ENCODE results near the gene MARK3.
"Not testable (repeated sequence)": the region's sequence is repeated elsewhere in the genome, so short reads cannot be mapped to it uniquely, and the experiment has no call there.

The MARK3 gene

DNA sequence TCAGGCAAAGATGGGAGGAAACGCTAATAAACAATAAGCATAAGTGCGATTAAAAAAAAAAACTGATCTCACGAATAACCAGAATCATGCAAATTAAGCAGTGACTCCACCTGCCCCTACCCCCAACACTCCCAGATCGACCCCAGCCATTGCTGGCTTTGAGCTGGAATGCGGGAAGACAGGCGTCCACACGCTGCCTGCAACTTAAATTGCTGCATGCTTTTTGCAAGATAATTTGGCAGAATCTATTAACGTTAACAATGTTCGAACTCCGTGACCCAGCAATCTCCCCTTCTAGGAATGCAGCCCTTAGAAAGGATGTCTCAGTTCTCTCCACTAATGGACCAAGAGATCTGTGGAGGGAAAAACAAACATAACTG is 138.3 kb downstream of the MARK3 start:
- TF ChIP-seq SPI1 (IDR thresholded peaks at IDR 0.05; ENCODE audit: borderline replicate concordance, low read depth) (no peak), GABPA (IDR thresholded peaks at IDR 0.05; ENCODE audit: low read depth) (no peak), POLR2AphosphoS5 (IDR thresholded peaks at IDR 0.05; ENCODE audit: low read depth) (no peak)
- TF ChIP-seq, protein P1, sequence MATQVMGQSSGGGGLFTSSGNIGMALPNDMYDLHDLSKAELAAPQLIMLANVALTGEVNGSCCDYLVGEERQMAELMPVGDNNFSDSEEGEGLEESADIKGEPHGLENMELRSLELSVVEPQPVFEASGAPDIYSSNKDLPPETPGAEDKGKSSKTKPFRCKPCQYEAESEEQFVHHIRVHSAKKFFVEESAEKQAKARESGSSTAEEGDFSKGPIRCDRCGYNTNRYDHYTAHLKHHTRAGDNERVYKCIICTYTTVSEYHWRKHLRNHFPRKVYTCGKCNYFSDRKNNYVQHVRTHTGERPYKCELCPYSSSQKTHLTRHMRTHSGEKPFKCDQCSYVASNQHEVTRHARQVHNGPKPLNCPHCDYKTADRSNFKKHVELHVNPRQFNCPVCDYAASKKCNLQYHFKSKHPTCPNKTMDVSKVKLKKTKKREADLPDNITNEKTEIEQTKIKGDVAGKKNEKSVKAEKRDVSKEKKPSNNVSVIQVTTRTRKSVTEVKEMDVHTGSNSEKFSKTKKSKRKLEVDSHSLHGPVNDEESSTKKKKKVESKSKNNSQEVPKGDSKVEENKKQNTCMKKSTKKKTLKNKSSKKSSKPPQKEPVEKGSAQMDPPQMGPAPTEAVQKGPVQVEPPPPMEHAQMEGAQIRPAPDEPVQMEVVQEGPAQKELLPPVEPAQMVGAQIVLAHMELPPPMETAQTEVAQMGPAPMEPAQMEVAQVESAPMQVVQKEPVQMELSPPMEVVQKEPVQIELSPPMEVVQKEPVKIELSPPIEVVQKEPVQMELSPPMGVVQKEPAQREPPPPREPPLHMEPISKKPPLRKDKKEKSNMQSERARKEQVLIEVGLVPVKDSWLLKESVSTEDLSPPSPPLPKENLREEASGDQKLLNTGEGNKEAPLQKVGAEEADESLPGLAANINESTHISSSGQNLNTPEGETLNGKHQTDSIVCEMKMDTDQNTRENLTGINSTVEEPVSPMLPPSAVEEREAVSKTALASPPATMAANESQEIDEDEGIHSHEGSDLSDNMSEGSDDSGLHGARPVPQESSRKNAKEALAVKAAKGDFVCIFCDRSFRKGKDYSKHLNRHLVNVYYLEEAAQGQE (IDR thresholded peaks at IDR 0.05; ENCODE audit: insufficient replicate concordance, low read depth): no peak
- TF ChIP-seq, protein P2, sequence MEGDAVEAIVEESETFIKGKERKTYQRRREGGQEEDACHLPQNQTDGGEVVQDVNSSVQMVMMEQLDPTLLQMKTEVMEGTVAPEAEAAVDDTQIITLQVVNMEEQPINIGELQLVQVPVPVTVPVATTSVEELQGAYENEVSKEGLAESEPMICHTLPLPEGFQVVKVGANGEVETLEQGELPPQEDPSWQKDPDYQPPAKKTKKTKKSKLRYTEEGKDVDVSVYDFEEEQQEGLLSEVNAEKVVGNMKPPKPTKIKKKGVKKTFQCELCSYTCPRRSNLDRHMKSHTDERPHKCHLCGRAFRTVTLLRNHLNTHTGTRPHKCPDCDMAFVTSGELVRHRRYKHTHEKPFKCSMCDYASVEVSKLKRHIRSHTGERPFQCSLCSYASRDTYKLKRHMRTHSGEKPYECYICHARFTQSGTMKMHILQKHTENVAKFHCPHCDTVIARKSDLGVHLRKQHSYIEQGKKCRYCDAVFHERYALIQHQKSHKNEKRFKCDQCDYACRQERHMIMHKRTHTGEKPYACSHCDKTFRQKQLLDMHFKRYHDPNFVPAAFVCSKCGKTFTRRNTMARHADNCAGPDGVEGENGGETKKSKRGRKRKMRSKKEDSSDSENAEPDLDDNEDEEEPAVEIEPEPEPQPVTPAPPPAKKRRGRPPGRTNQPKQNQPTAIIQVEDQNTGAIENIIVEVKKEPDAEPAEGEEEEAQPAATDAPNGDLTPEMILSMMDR (IDR thresholded peaks at IDR 0.05; ENCODE audit: insufficient read depth, low read length): no peak
- no peak for DNase-seq (ENCODE audit: low read depth in 1 of 2, low spot score in 1 of 2)
- Histone ChIP-seq H3K4me3 (replicated peaks; ENCODE audit: insufficient read depth, low read length) (no peak overlapping the region), H3K27ac (replicated peaks) (no peak overlapping the region), H3K27me3 (ENCODE audit: insufficient read depth, poor library complexity, severe bottlenecking) (peaks cover 17% of the 10 kb centered on the region)

DNA sequence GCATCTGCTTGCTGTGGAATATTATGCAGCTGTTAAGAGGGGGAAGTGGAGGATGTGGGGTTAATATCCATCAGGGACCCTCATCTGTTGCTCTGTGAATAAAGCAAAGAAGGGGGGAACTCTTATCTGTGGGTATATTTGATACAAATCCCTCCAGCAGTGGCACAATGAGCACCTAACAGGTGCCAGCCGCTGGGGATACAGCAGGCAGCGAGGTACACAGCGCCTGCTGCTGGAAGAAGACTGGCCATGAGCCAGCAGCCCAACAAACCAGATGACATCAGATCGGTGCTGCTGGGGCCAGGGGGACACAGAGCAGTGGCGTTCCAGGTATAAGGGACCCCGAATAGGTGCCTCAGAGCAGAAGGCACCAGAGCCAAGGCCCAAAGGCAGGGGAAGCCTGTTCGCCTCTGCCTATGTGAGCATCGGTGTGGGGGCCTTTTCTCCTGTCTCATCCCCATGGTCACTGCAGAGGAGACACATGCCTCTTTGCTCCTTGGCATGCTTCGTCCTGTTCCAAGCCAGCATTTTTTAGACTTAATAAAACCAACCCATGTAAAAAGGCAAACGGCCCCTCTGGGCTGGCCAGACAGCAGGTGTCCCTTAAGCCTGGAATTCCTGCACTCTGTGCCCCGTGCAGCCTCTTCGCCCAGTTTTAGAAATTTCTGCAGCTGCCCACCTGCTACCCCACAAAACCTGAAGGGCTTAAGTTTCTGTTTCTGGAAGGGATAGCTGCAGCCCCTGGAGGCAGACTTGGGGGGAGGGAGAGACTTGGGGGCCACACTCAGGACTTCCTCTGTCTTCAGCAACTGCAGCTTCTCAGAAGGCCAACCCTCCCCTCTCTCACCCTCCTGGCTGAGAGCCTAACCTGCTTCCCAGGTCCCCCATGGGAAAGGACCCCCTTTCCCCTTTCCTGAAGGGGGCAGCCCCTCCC is 139.1 kb downstream of the MARK3 start:
- DNase-seq (ENCODE audit: low read depth in 1 of 2, low spot score in 1 of 2): no peak
- peaks cover 17% of the 10 kb centered on the region for H3K27me3 ChIP-seq (ENCODE audit: insufficient read depth, poor library complexity, severe bottlenecking)
- H3K27ac ChIP-seq (replicated peaks): no peak overlapping the region
- H3K4me3 ChIP-seq (replicated peaks; ENCODE audit: insufficient read depth, low read length): no peak overlapping the region
- TF ChIP-seq, protein P1 (IDR thresholded peaks at IDR 0.05; ENCODE audit: insufficient replicate concordance, low read depth): no peak
- TF ChIP-seq GABPA (IDR thresholded peaks at IDR 0.05; ENCODE audit: low read depth): no peak

DNA sequence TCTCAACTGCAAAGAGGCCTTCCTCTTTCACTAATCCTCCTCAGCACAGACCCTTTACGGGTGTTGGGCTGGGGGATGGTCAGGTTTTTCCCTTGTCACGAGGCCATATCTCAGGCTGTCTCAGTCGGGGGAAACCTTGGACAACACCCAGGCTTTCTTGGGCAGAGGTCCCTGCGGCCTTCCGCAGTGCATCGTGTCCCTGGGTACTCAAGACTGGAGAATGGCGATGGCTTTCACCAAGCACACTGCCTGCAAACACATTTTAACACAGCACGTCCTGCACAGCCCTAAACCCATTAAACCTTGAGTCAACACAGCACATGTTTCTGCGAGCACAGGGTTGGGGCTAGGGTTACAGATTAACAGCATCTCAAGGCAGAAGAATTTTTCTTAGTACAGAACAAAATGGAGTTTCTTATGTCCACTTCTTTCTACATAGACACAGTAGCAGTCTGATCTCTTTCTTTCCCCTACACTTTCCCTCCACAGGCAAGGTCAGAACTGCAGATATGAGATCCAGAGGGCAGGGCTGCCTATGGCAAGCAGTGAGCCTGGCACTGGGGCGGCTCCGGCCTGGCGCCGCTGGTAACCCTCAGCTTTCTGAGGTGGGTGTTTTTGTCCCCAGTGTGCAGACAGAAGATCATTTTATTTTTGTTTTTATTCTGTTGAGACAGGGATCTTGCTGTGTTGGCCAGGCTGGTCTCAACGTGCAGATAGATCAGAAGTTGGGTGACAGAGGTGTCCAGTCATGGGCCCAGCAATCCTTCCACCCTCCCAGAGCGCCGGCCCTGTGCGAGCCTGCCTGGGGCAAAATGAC is 140.4 kb downstream of the MARK3 start:
- H3K27me3 ChIP-seq (ENCODE audit: insufficient read depth, poor library complexity, severe bottlenecking): peaks cover 16% of the 10 kb centered on the region
- not testable (repeated sequence) for H3K27ac ChIP-seq (replicated peaks); H3K4me3 ChIP-seq (replicated peaks; ENCODE audit: insufficient read depth, low read length); DNase-seq (ENCODE audit: low read depth in 1 of 2, low spot score in 1 of 2)

DNA sequence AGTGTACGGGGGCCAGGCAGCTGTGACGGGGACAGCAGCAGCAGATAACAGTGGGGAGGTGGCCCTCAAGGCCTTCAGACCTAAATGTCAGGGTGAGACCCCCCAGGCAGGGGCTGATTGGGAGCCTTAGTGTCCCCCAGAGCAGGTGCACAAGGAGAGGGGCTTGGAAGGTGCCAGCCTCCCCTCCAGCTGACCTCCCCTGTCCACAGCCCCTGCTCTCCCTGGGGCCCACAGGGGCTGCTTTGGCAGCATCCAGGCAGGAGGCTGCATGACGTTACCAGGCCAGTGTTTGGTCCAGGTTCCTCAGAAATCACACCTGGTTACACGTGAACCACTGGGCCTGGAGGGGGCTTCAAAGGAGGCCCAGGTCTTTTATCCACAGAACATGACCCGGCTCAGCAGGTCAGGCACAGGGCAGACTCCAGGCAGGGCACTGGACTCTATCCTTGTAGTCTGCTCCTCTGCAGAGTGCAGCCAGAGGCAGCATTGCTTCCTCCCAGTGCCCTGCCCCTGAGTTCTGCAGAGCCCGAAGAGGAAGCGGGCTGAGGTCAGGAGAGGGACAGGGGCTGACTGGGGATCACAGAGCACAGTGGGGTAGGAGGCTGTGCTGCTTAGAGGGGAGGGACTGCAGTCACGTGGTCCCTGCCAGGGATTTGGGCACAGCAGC is 141.2 kb downstream of the MARK3 start:
- H3K27ac ChIP-seq (replicated peaks): no peak overlapping the region
- DNase-seq (ENCODE audit: low read depth in 1 of 2, low spot score in 1 of 2): peak in 1 of 2 experiments; percentile 66
- TF ChIP-seq SPI1 (IDR thresholded peaks at IDR 0.05; ENCODE audit: borderline replicate concordance, low read depth) (peak; percentile 54; the same call in 1 of the 2 replicates), POLR2AphosphoS5 (IDR thresholded peaks at IDR 0.05; ENCODE audit: low read depth) (no peak)

DNA sequence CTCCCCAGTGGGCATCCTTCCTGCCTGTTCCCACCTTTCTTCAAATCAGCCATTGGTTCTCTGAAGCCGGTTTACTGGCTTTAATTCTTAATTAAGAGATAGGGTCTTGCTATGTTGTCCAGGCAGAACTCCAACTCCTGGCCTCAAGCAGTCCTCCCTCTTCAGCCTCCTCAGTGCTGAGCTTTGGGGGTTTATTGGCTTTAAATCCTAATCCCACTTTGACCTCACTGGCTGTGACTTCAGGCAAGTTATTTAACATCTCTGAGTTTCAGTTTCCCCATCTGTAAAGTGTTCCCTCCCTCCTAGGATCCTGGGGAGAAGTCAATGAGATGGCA is 141.7 kb downstream of the MARK3 start:
- peaks cover 12% of the 10 kb centered on the region for H3K27me3 ChIP-seq (ENCODE audit: insufficient read depth, poor library complexity, severe bottlenecking)
- no peak for DNase-seq (ENCODE audit: low read depth in 1 of 2, low spot score in 1 of 2)
- no peak overlapping the region for H3K27ac ChIP-seq (replicated peaks)
- TF ChIP-seq GABPA (IDR thresholded peaks at IDR 0.05; ENCODE audit: low read depth) (no peak), SPI1 (IDR thresholded peaks at IDR 0.05; ENCODE audit: borderline replicate concordance, low read depth) (no peak), POLR2AphosphoS5 (IDR thresholded peaks at IDR 0.05; ENCODE audit: low read depth) (no peak)
- TF ChIP-seq, protein P2 (IDR thresholded peaks at IDR 0.05; ENCODE audit: insufficient read depth, low read length): no peak
- TF ChIP-seq, protein P1 (IDR thresholded peaks at IDR 0.05; ENCODE audit: insufficient replicate concordance, low read depth): no peak
- H3K4me3 ChIP-seq (replicated peaks; ENCODE audit: insufficient read depth, low read length): no peak overlapping the region

More for the DNA sequence above, 141.2 kb downstream of the MARK3 start:
- Histone ChIP-seq H3K27me3 (ENCODE audit: insufficient read depth, poor library complexity, severe bottlenecking) (peaks cover 14% of the 10 kb centered on the region), H3K4me3 (replicated peaks; ENCODE audit: insufficient read depth, low read length) (no peak overlapping the region)

All from HL-60 (cell line).